ENCODE measurements around the gene KRTAP4-11. TPM values are rescaled to one million over a fixed set of nuclear protein-coding genes. Genes with fewer than 3 reads are reported as not detected.
"Not testable (repeated sequence)": the region's sequence is repeated elsewhere in the genome, so short reads cannot be mapped to it uniquely, and the experiment has no call there.

Gene KRTAP4-11
- total and polyA plus RNA-seq, 2 of the 8 experiments (the other 6 are each of a cell fraction or from before 2014, with no cell fraction given): not detected

GRCh38 chr17:41104386-41105038, 13.7 kb downstream of the KRTAP4-11 start:
- H3K4me2 ChIP-seq (ENCODE audit: insufficient read depth in 1 of 2, low read depth in 2 of 2, low read length in 2 of 2); H3K56ac ChIP-seq (replicated peaks; ENCODE audit: insufficient read length, low read depth, low read length); H2BK15ac ChIP-seq (ENCODE audit: low read length); H4K8ac ChIP-seq (ENCODE audit: extremely low read depth, insufficient read depth, low read length); DNase-seq (ENCODE audit: low read depth in 1 of 2, low spot score in 2 of 2); H2AK5ac ChIP-seq (ENCODE audit: low read depth, low read length); H3K4me3 ChIP-seq (ENCODE audit: extremely low read depth in 1 of 4, insufficient read depth in 2 of 4, low read depth in 3 of 4, low read length in 4 of 4); H3K14ac ChIP-seq (ENCODE audit: insufficient read length); H3K36me3 ChIP-seq (ENCODE audit: control insufficient read depth in 2 of 4, insufficient read depth in 4 of 4, low read length in 3 of 4); H2BK20ac ChIP-seq (ENCODE audit: low read length); H4K5ac ChIP-seq (ENCODE audit: insufficient read length, low read depth, low read length); H3K4ac ChIP-seq (replicated peaks; ENCODE audit: insufficient read length, low read depth, low read length); H3K79me2 ChIP-seq (ENCODE audit: control insufficient read depth in 1 of 2, insufficient read depth in 2 of 2, low read length in 2 of 2); H2BK5ac ChIP-seq (ENCODE audit: low read depth, low read length); H2BK120ac ChIP-seq (replicated peaks; ENCODE audit: low read depth, low read length); H4K20me1 ChIP-seq (replicated peaks in 1 of 2; ENCODE audit: control insufficient read depth in 1 of 2, insufficient read depth in 2 of 2, low read length in 2 of 2); H3K23ac ChIP-seq (ENCODE audit: insufficient read length); H3K18ac ChIP-seq (ENCODE audit: extremely low read depth, low read length); POLR2A ChIA-PET (ENCODE audit: partially characterized antibody); CTCF ChIA-PET (ENCODE audit: partially characterized antibody); H3K27me3 ChIP-seq (replicated peaks in 1 of 4; ENCODE audit: control insufficient read depth in 3 of 4, extremely low read depth in 1 of 4, insufficient read depth in 3 of 4, low read length in 3 of 4); H4K91ac ChIP-seq (replicated peaks; ENCODE audit: insufficient read length, low read length); H3K4me1 ChIP-seq (replicated peaks in 1 of 4; ENCODE audit: control insufficient read depth in 3 of 4, insufficient read depth in 4 of 4, low read length in 3 of 4); H3K79me1 ChIP-seq (ENCODE audit: low read depth, low read length); H3K23me2 ChIP-seq (ENCODE audit: low read depth, low read length); H2AFZ ChIP-seq (ENCODE audit: low read length); H2BK12ac ChIP-seq (ENCODE audit: low read depth, low read length); H3K9me3 ChIP-seq (ENCODE audit: insufficient read depth in 2 of 2, low read depth in 1 of 2, low read length in 1 of 2); H3K9ac ChIP-seq (replicated peaks in 1 of 4; ENCODE audit: extremely low read depth in 1 of 4, low read depth in 3 of 4, low read length in 3 of 4); FAIRE-seq; H3K27ac ChIP-seq (ENCODE audit: low read depth, low read length): not testable (repeated sequence)
- 93% methylated on average over 2 of the region's 2 CpGs; no CpG with 5 or more reads in 1 of the 2 experiments for WGBS, 2 experiments (ENCODE audit: extremely low coverage in 1 of 2, insufficient coverage in 1 of 2, insufficient read length in 1 of 2, insufficient replicate concordance in 2 of 2, low coverage in 1 of 2, low lambda C conversion rate in 2 of 2, missing lambda C conversion rate in 1 of 2)
